Astrocyte (in vitro differentiated cells and primary cell): ENCODE results near the gene CRTC1. TPM values are rescaled to one million over a fixed set of nuclear protein-coding genes. Genes with fewer than 3 reads are reported as not detected.

ENCODE experiments used
- DNase-seq: peaks from one replicate; pipeline ENCODE4 v3.0.0-alpha.2; 2010; ENCODE audit warnings: low read depth
- FAIRE-seq: peaks from 2 replicates; lab custom pipeline; 2011; peaks lifted over from hg19 to GRCh38; lab: Jason Lieb, UNC
- H2AFZ ChIP-seq: 2 replicates; pipeline ENCODE4 v1.6.0; 2012; ENCODE audit warnings: low read depth, low read length, inconsistent platforms
- H3K27ac ChIP-seq: 2 replicates; pipeline ENCODE4 v1.5.1; 2011; ENCODE audit warnings: low read depth, low read length, inconsistent platforms
- H3K27me3 ChIP-seq: 2 replicates; pipeline ENCODE4 v1.6.0; 2011; ENCODE audit warnings: low read length, inconsistent platforms; ENCODE audit not compliant: insufficient read depth
- H3K36me3 ChIP-seq: 2 replicates; pipeline ENCODE4 v1.5.1; 2011; ENCODE audit warnings: low read length, inconsistent platforms; ENCODE audit not compliant: insufficient read depth
- H3K4me1 ChIP-seq: 2 replicates; pipeline ENCODE4 v1.5.1; 2011; ENCODE audit warnings: low read length, inconsistent platforms; ENCODE audit not compliant: insufficient read depth
- H3K4me2 ChIP-seq: 2 replicates; pipeline ENCODE4 v1.6.0; 2012; ENCODE audit warnings: low read length, inconsistent platforms
- H3K4me3 ChIP-seq: 2 replicates; pipeline ENCODE4 v1.5.1; 2011; ENCODE audit warnings: low read depth, mild to moderate bottlenecking, low read length, inconsistent platforms; ENCODE audit not compliant: insufficient read depth
- H3K79me2 ChIP-seq: 2 replicates; pipeline ENCODE4 v1.6.0; 2012; ENCODE audit warnings: mild to moderate bottlenecking, low read length, inconsistent platforms; ENCODE audit not compliant: insufficient read depth
- H3K9ac ChIP-seq: 2 replicates; pipeline ENCODE4 v1.6.0; 2012; ENCODE audit warnings: mild to moderate bottlenecking, low read length, inconsistent platforms
- H3K9me3 ChIP-seq: 2 replicates; pipeline ENCODE4 v1.5.1; 2012; ENCODE audit warnings: low read depth, mild to moderate bottlenecking, low read length, inconsistent platforms; ENCODE audit not compliant: insufficient read depth
- H4K20me1 ChIP-seq: 2 replicates; pipeline ENCODE4 v1.6.0; 2012; ENCODE audit warnings: low read length, inconsistent platforms; ENCODE audit not compliant: insufficient read depth
- H3K27ac Mint-ChIP-seq: one replicate; pipeline ENCODE4 v1.8.0; 2021; ENCODE audit warnings: mild to moderate bottlenecking, mixed read lengths; ENCODE audit not compliant: unreplicated experiment
- H3K27me3 Mint-ChIP-seq: one replicate; pipeline ENCODE4 v1.8.0; 2021; ENCODE audit warnings: low read depth, mixed read lengths; ENCODE audit not compliant: unreplicated experiment
- H3K36me3 Mint-ChIP-seq: one replicate; pipeline ENCODE4 v1.8.0; 2021; ENCODE audit warnings: low read depth, mixed read lengths; ENCODE audit not compliant: unreplicated experiment
- H3K4me1 Mint-ChIP-seq: one replicate; pipeline ENCODE4 v1.8.0; 2021; ENCODE audit warnings: low read depth, mixed read lengths; ENCODE audit not compliant: unreplicated experiment
- H3K4me3 Mint-ChIP-seq: one replicate; pipeline ENCODE4 v1.8.0; 2021; ENCODE audit warnings: mild to moderate bottlenecking, moderate library complexity, mixed read lengths; ENCODE audit not compliant: unreplicated experiment
- H3K9me3 Mint-ChIP-seq: one replicate; pipeline ENCODE4 v1.8.0; 2021; ENCODE audit warnings: mild to moderate bottlenecking, mixed read lengths; ENCODE audit not compliant: unreplicated experiment
- EZH2 ChIP-seq: IDR thresholded peaks from 2 replicates; pipeline ENCODE4 v1.6.1; 2012; ENCODE audit warnings: mild to moderate bottlenecking, low read length, inconsistent platforms; ENCODE audit not compliant: insufficient read depth
- total RNA-seq: library from RNA; stranded (reverse); gene quantifications from 2 replicates; pipeline ENCODE4 v1.2.1, GENCODE V29; 2021
- TF ChIP-seq, protein P1 (sequence below): IDR thresholded peaks from 2 replicates; pipeline ENCODE4 v1.5.1; 2011; ENCODE audit warnings: low read depth, mild to moderate bottlenecking, inconsistent platforms, low read length, moderate library complexity; ENCODE audit not compliant: insufficient read depth

The CRTC1 gene
- total RNA-seq, 1 donor from 2014 or later: 8.4 TPM

GRCh38 chr19:18658366-18658855, 25.1 kb upstream of the CRTC1 start:
- FAIRE-seq (no peak), DNase-seq (no peak)
- Histone ChIP-seq H3K9me3 (no peaks in the 10 kb centered on the region), H2AFZ (no peak overlapping the region), H3K4me3 (no peak overlapping the region), H3K9ac (peak overlapping the region; percentile 55), H3K4me2 (peak overlapping the region; percentile 20), H3K79me2 (no peaks in the 10 kb centered on the region), H3K4me1 (peaks cover 41% of the 10 kb centered on the region), H4K20me1 (peaks cover 7% of the 10 kb centered on the region), H3K27me3 (no peaks in the 10 kb centered on the region), H3K27ac (no peak overlapping the region), H3K36me3 (no peaks in the 10 kb centered on the region)
- Mint-ChIP-seq H3K36me3 (no peaks in the 10 kb centered on the region), H3K4me3 (no peak overlapping the region), H3K9me3 (no peaks in the 10 kb centered on the region), H3K4me1 (peaks cover 34% of the 10 kb centered on the region), H3K27me3 (peaks cover 2% of the 10 kb centered on the region), H3K27ac (peak overlapping the region; percentile 59)
- TF ChIP-seq EZH2: no peak
- TF ChIP-seq, protein P1, sequence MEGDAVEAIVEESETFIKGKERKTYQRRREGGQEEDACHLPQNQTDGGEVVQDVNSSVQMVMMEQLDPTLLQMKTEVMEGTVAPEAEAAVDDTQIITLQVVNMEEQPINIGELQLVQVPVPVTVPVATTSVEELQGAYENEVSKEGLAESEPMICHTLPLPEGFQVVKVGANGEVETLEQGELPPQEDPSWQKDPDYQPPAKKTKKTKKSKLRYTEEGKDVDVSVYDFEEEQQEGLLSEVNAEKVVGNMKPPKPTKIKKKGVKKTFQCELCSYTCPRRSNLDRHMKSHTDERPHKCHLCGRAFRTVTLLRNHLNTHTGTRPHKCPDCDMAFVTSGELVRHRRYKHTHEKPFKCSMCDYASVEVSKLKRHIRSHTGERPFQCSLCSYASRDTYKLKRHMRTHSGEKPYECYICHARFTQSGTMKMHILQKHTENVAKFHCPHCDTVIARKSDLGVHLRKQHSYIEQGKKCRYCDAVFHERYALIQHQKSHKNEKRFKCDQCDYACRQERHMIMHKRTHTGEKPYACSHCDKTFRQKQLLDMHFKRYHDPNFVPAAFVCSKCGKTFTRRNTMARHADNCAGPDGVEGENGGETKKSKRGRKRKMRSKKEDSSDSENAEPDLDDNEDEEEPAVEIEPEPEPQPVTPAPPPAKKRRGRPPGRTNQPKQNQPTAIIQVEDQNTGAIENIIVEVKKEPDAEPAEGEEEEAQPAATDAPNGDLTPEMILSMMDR: no peak

DNA sequence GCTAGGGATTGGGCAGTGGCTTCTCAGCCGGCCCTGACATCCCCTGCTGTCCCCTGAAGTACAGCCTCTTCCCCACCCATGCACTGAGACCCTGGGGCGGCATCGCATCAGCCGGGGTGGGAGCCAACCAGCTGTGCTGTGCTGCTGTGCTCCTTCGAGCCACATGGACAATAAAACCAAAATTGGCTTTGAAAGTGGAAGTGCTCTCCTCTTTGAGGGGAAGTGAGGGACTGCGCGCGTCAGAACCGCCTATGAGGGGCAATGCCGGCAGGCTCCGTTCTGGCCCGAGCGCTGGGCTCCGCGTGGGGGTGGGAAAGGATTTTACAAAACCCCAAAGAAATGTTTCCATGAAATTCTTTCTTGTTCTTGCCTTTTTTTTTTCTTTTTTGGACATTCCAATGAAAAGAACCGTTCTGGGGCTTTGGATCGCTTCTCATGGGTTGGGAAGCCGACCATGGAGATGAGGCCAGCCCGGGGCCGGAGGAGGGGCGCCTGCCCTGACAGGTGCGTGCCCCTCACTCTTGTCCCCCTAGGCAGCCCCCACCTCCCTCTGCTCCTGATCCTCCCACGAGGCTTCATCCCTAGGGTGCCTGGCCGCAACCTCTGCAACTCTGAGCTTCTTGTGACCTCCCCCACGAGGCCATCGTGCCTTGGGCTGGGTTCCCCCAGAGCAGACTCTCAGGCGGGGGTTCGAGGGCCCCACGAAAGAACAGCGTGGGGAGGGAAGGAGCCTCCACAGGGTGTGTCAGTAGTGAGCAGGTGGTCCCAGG, 24.0 kb upstream of the CRTC1 start:
- H3K36me3 ChIP-seq: no peaks in the 10 kb centered on the region
- Mint-ChIP-seq H3K27ac (peak overlapping the region; percentile 59), H3K4me1 (peaks cover 42% of the 10 kb centered on the region), H3K4me3 (peak overlapping the region; percentile 22), H3K36me3 (no peaks in the 10 kb centered on the region), H3K9me3 (no peaks in the 10 kb centered on the region), H3K27me3 (peaks cover 2% of the 10 kb centered on the region)
- no peak for FAIRE-seq
- H3K4me1 ChIP-seq: peaks cover 42% of the 10 kb centered on the region
- H3K9me3 ChIP-seq: no peaks in the 10 kb centered on the region
- H3K79me2 ChIP-seq: no peaks in the 10 kb centered on the region
- H2AFZ ChIP-seq: no peak overlapping the region
- H3K27ac ChIP-seq: peak overlapping the region; percentile 65
- peak; percentile 42 for DNase-seq
- TF ChIP-seq EZH2: no peak
- TF ChIP-seq, protein P1: no peak
- peaks cover 7% of the 10 kb centered on the region for H4K20me1 ChIP-seq
- no peaks in the 10 kb centered on the region for H3K27me3 ChIP-seq
- H3K9ac ChIP-seq: peak overlapping the region; percentile 55
- peak overlapping the region; percentile 80 for H3K4me2 ChIP-seq
- no peak overlapping the region for H3K4me3 ChIP-seq
